ENCODE measurements around the gene VANGL2.

DNA sequence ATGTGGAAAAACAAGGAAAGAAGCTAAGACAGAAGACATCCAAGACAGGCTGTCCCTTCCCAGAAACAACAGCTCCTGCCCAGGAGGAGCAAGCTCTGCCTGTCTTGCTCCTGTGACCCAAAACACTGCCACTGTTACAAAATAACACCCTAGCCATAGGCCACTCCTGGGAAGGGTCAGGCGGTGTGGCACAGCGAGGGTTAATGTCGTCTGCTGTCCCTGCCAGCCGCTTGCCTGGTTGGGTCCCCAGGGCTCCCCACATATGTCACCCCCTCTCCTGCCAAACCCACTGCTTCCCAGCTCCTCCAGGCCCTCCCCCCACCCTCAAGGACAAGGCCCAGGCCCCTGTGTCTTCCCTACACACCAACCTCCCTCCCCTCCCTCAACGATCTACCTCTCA lies 37.4 kb upstream of the VANGL2 start:
- TF ChIP-seq, protein P1, sequence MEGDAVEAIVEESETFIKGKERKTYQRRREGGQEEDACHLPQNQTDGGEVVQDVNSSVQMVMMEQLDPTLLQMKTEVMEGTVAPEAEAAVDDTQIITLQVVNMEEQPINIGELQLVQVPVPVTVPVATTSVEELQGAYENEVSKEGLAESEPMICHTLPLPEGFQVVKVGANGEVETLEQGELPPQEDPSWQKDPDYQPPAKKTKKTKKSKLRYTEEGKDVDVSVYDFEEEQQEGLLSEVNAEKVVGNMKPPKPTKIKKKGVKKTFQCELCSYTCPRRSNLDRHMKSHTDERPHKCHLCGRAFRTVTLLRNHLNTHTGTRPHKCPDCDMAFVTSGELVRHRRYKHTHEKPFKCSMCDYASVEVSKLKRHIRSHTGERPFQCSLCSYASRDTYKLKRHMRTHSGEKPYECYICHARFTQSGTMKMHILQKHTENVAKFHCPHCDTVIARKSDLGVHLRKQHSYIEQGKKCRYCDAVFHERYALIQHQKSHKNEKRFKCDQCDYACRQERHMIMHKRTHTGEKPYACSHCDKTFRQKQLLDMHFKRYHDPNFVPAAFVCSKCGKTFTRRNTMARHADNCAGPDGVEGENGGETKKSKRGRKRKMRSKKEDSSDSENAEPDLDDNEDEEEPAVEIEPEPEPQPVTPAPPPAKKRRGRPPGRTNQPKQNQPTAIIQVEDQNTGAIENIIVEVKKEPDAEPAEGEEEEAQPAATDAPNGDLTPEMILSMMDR (IDR thresholded peaks at IDR 0.05), result no peak
- TF ChIP-seq POLR2A (IDR thresholded peaks at IDR 0.05), result no peak
